K562 (cell line): ENCODE data around the gene RNF181. TPM values are rescaled to one million over a fixed set of nuclear protein-coding genes. Genes with fewer than 3 reads are reported as not detected.

Experiments used
- ARID1B ChIP-seq: fragments of 450-650 bp; IDR thresholded peaks from 2 replicates; pipeline ENCODE4 v1.6.1; 2016; ENCODE audit warnings: antibody characterized with exemption, mild to moderate bottlenecking, inconsistent platforms
- ATF3 ChIP-seq, 2 experiments: fragments of 450-650 bp in 1 of 2; sonication (generic) in 1 of 2; formaldehyde crosslinking in 1 of 2; IDR thresholded peaks in 1 of 2; conservative IDR thresholded peaks in 1 of 2; 2 replicates each; pipeline versions ENCODE4 v1.6.1 to v1.8.1; 2016 to 2023; ENCODE audit warnings: mild to moderate bottlenecking in 2 of 2, moderate library complexity in 2 of 2, inconsistent platforms in 1 of 2, missing genetic modification reagents in 1 of 2
- CC2D1A ChIP-seq: fragments of 450-650 bp; IDR thresholded peaks from 2 replicates; pipeline ENCODE4 v1.6.1; 2017; ENCODE audit warnings: mild to moderate bottlenecking
- CREB3L1 ChIP-seq: fragments of 450-650 bp; IDR thresholded peaks from 2 replicates; pipeline ENCODE4 v1.6.1; 2014; ENCODE audit warnings: low read depth, mild to moderate bottlenecking, moderate library complexity, borderline replicate concordance
- FOXK1 ChIP-seq: sonication (generic); formaldehyde crosslinking; IDR thresholded peaks from 2 replicates; pipeline ENCODE4 v1.8.0; 2022; ENCODE audit warnings: missing genetic modification reagents, mild to moderate bottlenecking, borderline replicate concordance
- FOXM1 ChIP-seq, 2 experiments: fragments of 450-650 bp in 1 of 2; sonication (generic) in 1 of 2; formaldehyde crosslinking in 1 of 2; IDR thresholded peaks; 2 replicates each; pipeline versions ENCODE4 v1.6.1 to v1.9.0; 2017 to 2022; ENCODE audit warnings: low read depth in 2 of 2, mild to moderate bottlenecking in 2 of 2, missing genetic modification reagents in 1 of 2, moderate library complexity in 1 of 2
- GABPB2 ChIP-seq: fragments of 250-450 bp; sonication (Bioruptor Pico); conservative IDR thresholded peaks from 2 replicates; pipeline ENCODE4 v1.5.1; 2021; ENCODE audit warnings: mild to moderate bottlenecking
- GTF3C2 ChIP-seq: IDR thresholded peaks from 3 replicates; pipeline ENCODE4 v1.6.1; 2011; ENCODE audit warnings: borderline replicate concordance, mild to moderate bottlenecking, moderate library complexity; ENCODE audit not compliant: insufficient read length; ENCODE audit errors: extremely low read depth
- HDAC2 ChIP-seq: fragments of 450-650 bp; IDR thresholded peaks from 2 replicates; pipeline ENCODE4 v1.6.1; 2016; ENCODE audit warnings: mild to moderate bottlenecking
- KLF1 ChIP-seq: fragments of 450-650 bp; IDR thresholded peaks from 2 replicates; pipeline ENCODE4 v1.6.1; 2016; ENCODE audit warnings: missing genetic modification characterization, missing compliant biosample characterization
- PHF20 ChIP-seq: fragments of 450-650 bp; IDR thresholded peaks from 2 replicates; pipeline ENCODE4 v1.6.1; 2018; ENCODE audit not compliant: partially characterized antibody
- PPARD ChIP-seq: fragments of 250-450 bp; sonication (Bioruptor Pico); IDR thresholded peaks from 2 replicates; pipeline ENCODE4 v1.8.0; 2022; ENCODE audit warnings: inconsistent platforms, mild to moderate bottlenecking, moderate library complexity
- RBM14 ChIP-seq: fragments of 200-400 bp; formaldehyde crosslinking; IDR thresholded peaks from 2 replicates; pipeline ENCODE4 v1.6.1; 2018; ENCODE audit warnings: low read depth, mild to moderate bottlenecking, low read length, moderate library complexity, borderline replicate concordance; ENCODE audit not compliant: insufficient read depth
- RNF2 ChIP-seq: sonication (generic); IDR thresholded peaks from 2 replicates; pipeline ENCODE4 v1.6.1; 2016
- TFE3 ChIP-seq: fragments of 450-650 bp; formaldehyde crosslinking; IDR thresholded peaks from 2 replicates; pipeline ENCODE4 v1.4.0; 2020; ENCODE audit warnings: mild to moderate bottlenecking, mixed read lengths
- THRA ChIP-seq: fragments of 450-650 bp; IDR thresholded peaks from 2 replicates; pipeline ENCODE4 v1.6.1; 2017; ENCODE audit warnings: mild to moderate bottlenecking, moderate library complexity
- ZBED1 ChIP-seq: IDR thresholded peaks from 2 replicates; pipeline ENCODE4 v1.6.1; 2014
- ZNF124 ChIP-seq: sonication (generic); formaldehyde crosslinking; IDR thresholded peaks from 2 replicates; pipeline ENCODE4 v1.8.1; 2022; ENCODE audit warnings: missing genetic modification reagents
- polyA plus RNA-seq, 8 experiments: library from polyadenylated mRNA; depleted of rRNA in 4 of 8; stranded (reverse) in 5 of 8; unstranded in 3 of 8; fragments of >200 nt; fragmentation: Nextera tagmentation in 2 of 8; fragmentation: Illumina TruSeq in 1 of 8; extraction: Ambion mirVana in 2 of 8; extraction: Trizol in 1 of 8; gene quantifications; 2 replicates each; pipeline versions ENCODE4 v1.2.1 to v1.2.3, GENCODE V29; 2011 to 2014; ENCODE audit warnings: inconsistent platforms in 1 of 8, missing spikeins in 1 of 8
- total RNA-seq, 7 experiments: library from RNA; depleted of rRNA in 6 of 7; stranded (reverse); fragments of >200 nt in 6 of 7; fragmentation: Illumina TruSeq in 2 of 7; extraction: Trizol in 2 of 7; gene quantifications; 2 replicates each; pipeline versions ENCODE4 v1.2.1 to v1.2.3, GENCODE V29; 2011 to 2021; ENCODE audit warnings: low replicate concordance in 1 of 7

Gene RNF181
- total and polyA plus RNA-seq, 9 of the 15 experiments (the other 6 are each of a cell fraction or from before 2014, with no cell fraction given), result 139 to 492 (median 253) TPM

GRCh38 chr2:85561280-85562212 lies 34.0 kb upstream of the RNF181 start, which contains the start of gene GGCX (continued):
- TF ChIP-seq HDAC2 (0 out of 2 replicates have a peak, but pooled peaks have one; percentile 57), THRA (no peak), KLF1 (tag) (no peak), PHF20 (peak; percentile 0), TFE3 (CRISPR knock-in tag) (no peak), ARID1B (no peak), ATF3 (IDR thresholded peaks at IDR 0.05) (no peak), ATF3 (CRISPR knock-in tag; conservative IDR thresholded peaks at IDR 0.05) (no peak), GTF3C2 (no peak), ZNF124 (no peak), ZBED1 (peak; percentile 63; the same call in 1 of the 2 replicates), RBM14 (no peak), CREB3L1 (peak; percentile 80), FOXM1 (IDR thresholded peaks at IDR 0.05; ENCODE audit: low read depth) (0 out of 2 replicates have a peak, but pooled peaks have one; percentile 29), FOXM1 (CRISPR knock-in tag; IDR thresholded peaks at IDR 0.05; ENCODE audit: low read depth) (no peak), FOXK1 (CRISPR knock-in tag) (no peak), CC2D1A (no peak), RNF2 (no peak), PPARD (CRISPR knock-in tag) (no peak), GABPB2 (CRISPR knock-in tag) (no peak)
